Osteocyte (in vitro differentiated cells): ENCODE data around the gene BMP8B. TPM values are rescaled to one million over a fixed set of nuclear protein-coding genes. Genes with fewer than 3 reads are reported as not detected.
"Not testable (repeated sequence)": the region's sequence is repeated elsewhere in the genome, so short reads cannot be mapped to it uniquely, and the experiment has no call there.

ENCODE experiments used
- DNase-seq: peaks from one replicate; pipeline ENCODE4 v3.0.0; 2021; ENCODE audit warnings: mixed read lengths; ENCODE audit not compliant: unreplicated experiment; ENCODE audit errors: extremely low spot score
- H3K27ac Mint-ChIP-seq: one replicate; pipeline ENCODE4 v1.8.0; 2021; ENCODE audit warnings: mild to moderate bottlenecking, mixed read lengths; ENCODE audit not compliant: unreplicated experiment
- H3K27me3 Mint-ChIP-seq: one replicate; pipeline ENCODE4 v1.8.0; 2021; ENCODE audit warnings: mixed read lengths; ENCODE audit not compliant: unreplicated experiment
- H3K36me3 Mint-ChIP-seq: one replicate; pipeline ENCODE4 v1.8.0; 2021; ENCODE audit warnings: mixed read lengths; ENCODE audit not compliant: unreplicated experiment
- H3K4me1 Mint-ChIP-seq: one replicate; pipeline ENCODE4 v1.8.0; 2021; ENCODE audit warnings: mixed read lengths; ENCODE audit not compliant: unreplicated experiment
- H3K4me3 Mint-ChIP-seq: one replicate; pipeline ENCODE4 v1.8.0; 2021; ENCODE audit warnings: mild to moderate bottlenecking, moderate library complexity, mixed read lengths; ENCODE audit not compliant: unreplicated experiment
- H3K9me3 Mint-ChIP-seq: one replicate; pipeline ENCODE4 v1.8.0; 2021; ENCODE audit warnings: mixed read lengths; ENCODE audit not compliant: unreplicated experiment
- CTCF ChIP-seq: fragments of 200-600 bp; sonication (generic); IDR thresholded peaks from 2 replicates; pipeline ENCODE4 v1.5.0; 2021; ENCODE audit warnings: antibody characterized with exemption, mild to moderate bottlenecking, moderate library complexity
- total RNA-seq: library from RNA; stranded (reverse); gene quantifications from 2 replicates; pipeline ENCODE4 v1.2.1, GENCODE V29; 2021

BMP8B gene
- total RNA-seq, 1 donor from 2014 or later = 0.08 TPM

- Mint-ChIP-seq H3K27me3 (peaks cover 14% of the 10 kb centered on the region), H3K4me1 (no peaks in the 10 kb centered on the region), H3K4me3 (no peak overlapping the region), H3K27ac (no peak overlapping the region), H3K9me3 (no peaks in the 10 kb centered on the region), H3K36me3 (peaks cover 2% of the 10 kb centered on the region)
- TF ChIP-seq CTCF = no peak
- no peak for DNase-seq
Measured at GRCh38 chr1:39833621-39834385, 45.1 kb upstream of the BMP8B start.

DNA sequence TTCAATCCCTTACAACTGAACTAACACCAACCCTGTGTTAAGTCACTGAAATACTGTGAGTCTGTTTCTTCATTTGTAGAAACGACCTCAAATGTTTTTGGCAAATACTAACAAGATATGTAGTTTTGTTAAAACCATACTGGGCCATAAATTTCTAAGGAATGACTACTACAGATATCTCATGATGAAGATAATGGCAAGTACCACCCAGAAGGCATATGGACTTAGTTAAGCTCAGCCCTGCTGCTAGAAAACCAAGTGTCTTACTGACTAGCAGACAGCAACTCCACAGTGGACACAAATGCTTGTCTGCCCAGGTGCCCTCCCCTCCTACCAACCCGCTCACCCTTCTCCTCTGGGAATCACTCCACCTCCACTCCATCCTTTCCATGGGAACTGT, 44.5 kb upstream of the BMP8B start:
- no peak for TF ChIP-seq CTCF
- H3K36me3 Mint-ChIP-seq = no peaks in the 10 kb centered on the region
- peaks cover 14% of the 10 kb centered on the region for H3K27me3 Mint-ChIP-seq
- no peak overlapping the region for H3K4me3 Mint-ChIP-seq
- H3K4me1 Mint-ChIP-seq = no peaks in the 10 kb centered on the region
- no peak for DNase-seq
- H3K9me3 Mint-ChIP-seq = no peaks in the 10 kb centered on the region
- H3K27ac Mint-ChIP-seq = no peak overlapping the region

DNA sequence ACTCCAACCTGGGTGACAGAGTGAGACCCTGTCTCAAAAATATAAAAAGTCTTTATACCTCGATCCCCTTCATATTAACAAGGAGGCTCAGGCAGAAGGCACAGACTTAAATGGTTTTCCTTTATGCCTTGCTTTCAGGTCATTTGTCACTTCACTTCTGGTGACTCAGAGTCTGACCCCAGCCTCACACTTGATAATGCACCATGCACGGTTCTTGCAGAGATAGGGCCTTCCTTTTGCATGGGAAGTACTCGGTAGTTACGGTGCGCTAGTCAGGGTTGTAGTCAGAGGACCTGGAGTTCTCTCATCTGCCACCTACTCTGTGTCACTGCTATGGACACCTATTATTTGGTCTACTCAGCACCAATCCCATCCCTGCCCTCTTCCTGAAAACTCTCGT, 43.6 kb upstream of the BMP8B start:
- Mint-ChIP-seq H3K4me3 (no peak overlapping the region), H3K4me1 (no peaks in the 10 kb centered on the region), H3K27ac (no peak overlapping the region)

DNA sequence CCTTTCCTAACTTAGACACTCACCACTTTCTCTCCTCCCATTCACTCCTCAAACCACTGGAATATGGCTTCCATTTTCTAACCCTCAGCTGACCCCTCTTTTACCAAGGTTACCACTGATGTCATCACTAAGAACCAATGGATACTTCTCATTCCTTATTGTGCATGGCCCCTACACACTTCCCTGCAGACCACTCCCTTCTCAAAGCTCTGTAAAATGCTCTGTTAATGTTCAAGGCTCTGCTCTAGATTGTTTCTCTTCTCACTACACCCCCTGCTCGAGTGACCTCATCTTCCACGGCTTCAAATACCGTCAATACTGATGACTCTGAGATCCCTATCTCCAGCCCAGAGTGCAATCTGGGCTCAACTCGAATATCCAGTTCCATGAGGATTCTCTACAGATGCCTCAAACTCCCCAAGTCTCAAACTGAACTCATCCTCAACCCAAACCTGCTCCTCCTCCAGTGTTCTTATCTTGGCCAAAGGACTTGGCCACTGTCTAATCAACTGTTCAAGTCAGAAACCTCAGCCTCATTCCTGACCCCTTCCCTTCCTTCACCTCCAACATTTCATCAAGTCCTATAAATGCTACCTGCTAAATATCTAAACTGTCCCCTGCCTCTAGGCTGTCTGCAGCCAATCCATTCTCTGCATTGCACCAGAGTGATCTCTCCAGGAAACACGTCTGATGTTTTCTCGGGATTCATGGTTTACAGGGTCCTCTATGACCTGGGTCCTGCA, 41.3 kb upstream of the BMP8B start:
- Mint-ChIP-seq H3K36me3 (no peaks in the 10 kb centered on the region), H3K27me3 (peaks cover 14% of the 10 kb centered on the region), H3K4me3 (no peak overlapping the region), H3K4me1 (no peaks in the 10 kb centered on the region), H3K9me3 (no peaks in the 10 kb centered on the region), H3K27ac (no peak overlapping the region)
- TF ChIP-seq CTCF = no peak
- no peak for DNase-seq

More for the DNA sequence above, 43.6 kb upstream of the BMP8B start:
- no peak for TF ChIP-seq CTCF
- Mint-ChIP-seq H3K27me3 (peaks cover 14% of the 10 kb centered on the region), H3K36me3 (no peaks in the 10 kb centered on the region), H3K9me3 (no peaks in the 10 kb centered on the region)
- DNase-seq = no peak

DNA sequence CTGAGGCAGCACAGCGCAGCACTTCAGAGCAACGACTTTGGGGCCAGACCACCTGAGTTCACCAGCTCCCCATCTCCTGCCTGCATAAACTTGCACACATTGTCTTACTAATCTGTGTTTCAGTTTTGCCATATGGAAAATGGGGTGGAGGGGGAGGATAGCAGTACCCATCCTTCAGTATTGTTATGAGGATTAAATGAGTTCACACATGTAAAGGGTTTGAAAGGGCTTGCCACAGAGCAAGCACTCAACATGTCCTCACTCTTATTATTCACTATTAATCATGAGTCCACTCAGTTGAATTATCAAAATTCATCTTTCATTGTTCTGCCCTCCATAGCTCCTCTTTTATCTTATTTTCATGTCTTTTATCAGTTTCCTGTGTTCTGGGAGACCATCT, 40.1 kb upstream of the BMP8B start:
- Mint-ChIP-seq H3K36me3 (no peaks in the 10 kb centered on the region), H3K9me3 (no peaks in the 10 kb centered on the region), H3K4me3 (no peak overlapping the region), H3K27me3 (peaks cover 14% of the 10 kb centered on the region), H3K27ac (no peak overlapping the region), H3K4me1 (no peaks in the 10 kb centered on the region)
- no peak for DNase-seq
- TF ChIP-seq CTCF = no peak

DNA sequence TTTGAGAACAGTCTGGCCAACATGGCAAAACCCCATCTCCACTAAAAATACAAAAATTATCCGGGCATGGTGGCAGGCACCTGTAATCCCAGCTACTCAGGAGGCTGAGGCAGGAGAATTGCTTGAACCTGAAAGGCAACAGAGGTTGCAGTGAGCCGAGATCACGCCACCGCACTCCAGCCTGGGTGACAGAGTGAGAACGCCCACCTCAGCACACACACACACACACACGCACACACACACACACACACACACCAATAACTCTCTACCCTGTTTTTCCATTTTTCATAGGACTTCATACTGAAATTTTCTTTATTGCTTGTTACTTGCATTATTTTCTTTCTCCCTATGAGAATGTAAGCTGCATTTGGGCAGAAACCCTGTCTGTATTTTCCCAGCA, 39.6 kb upstream of the BMP8B start:
- peaks cover 14% of the 10 kb centered on the region for H3K27me3 Mint-ChIP-seq
- not testable (repeated sequence) for H3K4me1 Mint-ChIP-seq, H3K9me3 Mint-ChIP-seq, H3K4me3 Mint-ChIP-seq, H3K27ac Mint-ChIP-seq, DNase-seq, H3K36me3 Mint-ChIP-seq
